Natural killer cell (primary cell): ENCODE data around the gene CAST. TPM values are rescaled to one million over a fixed set of nuclear protein-coding genes. Genes with fewer than 3 reads are reported as not detected.

Experiments
- ATAC-seq, 3 donors: fragments of 150-1000 bp in 2 of 3; fragments of 200-7000 bp in 1 of 3; cut with Tn5 transposase; 1 replicate in 1 of 3; 2 replicates in 2 of 3; pipeline ENCODE4 v1.10.0; 2021; ENCODE audit warnings: mild to moderate bottlenecking in 2 of 3, moderate library complexity in 2 of 3
- DNase-seq, 2 donors: peaks; one replicate each; pipeline versions ENCODE4 v3.0.0 to v3.0.0-alpha.2; 2013 to 2021; ENCODE audit warnings: mixed read lengths in 1 of 2
- H3K27ac ChIP-seq: one replicate; pipeline ENCODE4 v1.5.1; 2013; ENCODE audit warnings: mild to moderate bottlenecking, low read length
- H3K27me3 ChIP-seq: one replicate; pipeline ENCODE4 v1.6.1; 2013; ENCODE audit warnings: low read length; ENCODE audit not compliant: control insufficient read depth, insufficient read depth
- H3K36me3 ChIP-seq: one replicate; pipeline ENCODE4 v1.6.1; 2013; ENCODE audit warnings: low read length; ENCODE audit not compliant: control insufficient read depth, insufficient read depth
- H3K4me1 ChIP-seq: one replicate; pipeline ENCODE4 v1.6.1; 2013; ENCODE audit warnings: low read length; ENCODE audit not compliant: control insufficient read depth, insufficient read depth
- H3K4me3 ChIP-seq: one replicate; pipeline ENCODE4 v1.5.1; 2013; ENCODE audit warnings: low read length
- H3K9me3 ChIP-seq: one replicate; pipeline ENCODE4 v1.6.1; 2013; ENCODE audit warnings: low read length; ENCODE audit not compliant: control insufficient read depth, insufficient read depth
- H3K27ac Mint-ChIP-seq, 2 donors: one replicate each; pipeline ENCODE4 v1.8.0; 2022; ENCODE audit warnings: mild to moderate bottlenecking in 2 of 2, mixed read lengths in 2 of 2, moderate library complexity in 1 of 2
- H3K27me3 Mint-ChIP-seq, 2 donors: one replicate each; pipeline ENCODE4 v1.8.0; 2022; ENCODE audit warnings: low read depth in 2 of 2, mixed read lengths in 2 of 2
- H3K36me3 Mint-ChIP-seq: one replicate; pipeline ENCODE4 v1.8.0; 2022; ENCODE audit warnings: mixed read lengths
- H3K4me1 Mint-ChIP-seq, 2 donors: one replicate each; pipeline ENCODE4 v1.8.0; 2022; ENCODE audit warnings: mixed read lengths in 2 of 2
- H3K4me3 Mint-ChIP-seq: one replicate; pipeline ENCODE4 v1.8.0; 2022; ENCODE audit warnings: mild to moderate bottlenecking, moderate library complexity, mixed read lengths
- H3K9me3 Mint-ChIP-seq, 2 donors: one replicate each; pipeline ENCODE4 v1.8.0; 2022; ENCODE audit warnings: mixed read lengths in 2 of 2
- WGBS: methylation state at CpG from one replicate; pipeline ENCODE4 v1.1.7; 2013; ENCODE audit warnings: missing lambda C conversion rate; ENCODE audit not compliant: insufficient coverage; 5-methylcytosine and 5-hydroxymethylcytosine counted together
- intact Hi-C: fragments of 100-400 bp; cut with micrococcal nuclease; formaldehyde crosslinking; loops from one replicate; pipeline ENCODE4 v1.14.2; 2022
- total RNA-seq, 4 donors: library from RNA; stranded (reverse); fragments of 120-200 nt in 1 of 4; gene quantifications; one replicate each; pipeline versions ENCODE4 v1.2.3 to v1.2.4, GENCODE V29; 2013 to 2022
- TF ChIP-seq, protein P1 (sequence below): fragments of 200-600 bp; IDR thresholded peaks from one replicate; pipeline ENCODE4 v1.8.0; 2022; ENCODE audit warnings: antibody characterized with exemption

The CAST gene
- total RNA-seq, 3 donors from 2014 or later (not counting 1 experiment from before 2014, with no cell fraction given) = 364 to 414 (median 376) TPM

DNA sequence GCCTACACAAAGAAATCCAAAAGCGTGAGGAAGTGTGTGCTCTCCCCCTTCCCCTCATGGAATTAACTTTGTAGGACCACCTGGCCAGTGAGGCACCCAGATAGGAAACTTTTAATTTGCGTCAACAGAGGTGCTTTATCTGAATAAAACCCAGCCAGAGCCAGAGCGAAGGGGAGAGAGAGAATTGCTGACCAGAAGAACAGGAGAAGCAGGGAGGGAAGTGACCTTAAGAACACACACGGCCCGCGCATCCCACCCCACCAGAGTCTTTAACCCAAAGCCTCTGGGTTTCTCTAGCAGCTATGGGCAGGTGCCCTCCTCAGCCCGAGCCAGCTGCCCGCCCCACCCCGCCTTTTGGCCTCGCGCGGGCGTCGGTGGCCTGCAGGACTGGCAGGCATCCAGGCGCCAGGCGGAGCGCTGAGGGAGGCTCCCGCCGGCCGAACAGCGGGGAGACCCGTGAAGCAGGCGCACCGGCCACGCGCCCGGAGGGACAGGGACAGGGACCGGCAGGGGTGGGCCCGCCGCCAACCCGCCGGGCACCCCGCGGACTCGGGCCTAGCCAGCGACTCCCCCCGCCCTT lies 145.0 kb downstream of the CAST start:
- Mint-ChIP-seq H3K4me3 (peak overlapping the region; percentile 99), H3K4me1 (peaks cover 56 to 57% of the 10 kb centered on the region in 2 donors), H3K9me3 (no peaks in the 10 kb centered on the region), H3K27ac (peak overlapping the region; percentile 99), H3K27me3 (no peaks in the 10 kb centered on the region), H3K36me3 (no peaks in the 10 kb centered on the region)
- peaks cover 10% of the 10 kb centered on the region for H3K36me3 ChIP-seq
- under 1% methylated on average over 37 of the region's 37 CpGs for WGBS
- intact Hi-C loops = loop anchor here (2.0 to 5.0 kb wide), 5 partner anchors 70 to 356 kb away; partner anchors contain the start of genes CAST and ERAP2
- peak overlapping the region; percentile 93 for H3K27ac ChIP-seq
- H3K9me3 ChIP-seq = no peaks in the 10 kb centered on the region
- H3K4me3 ChIP-seq = peak overlapping the region; percentile 73
- no peak for ATAC-seq
- H3K27me3 ChIP-seq = no peaks in the 10 kb centered on the region
- H3K4me1 ChIP-seq = peaks cover 36% of the 10 kb centered on the region
- TF ChIP-seq, protein P1, sequence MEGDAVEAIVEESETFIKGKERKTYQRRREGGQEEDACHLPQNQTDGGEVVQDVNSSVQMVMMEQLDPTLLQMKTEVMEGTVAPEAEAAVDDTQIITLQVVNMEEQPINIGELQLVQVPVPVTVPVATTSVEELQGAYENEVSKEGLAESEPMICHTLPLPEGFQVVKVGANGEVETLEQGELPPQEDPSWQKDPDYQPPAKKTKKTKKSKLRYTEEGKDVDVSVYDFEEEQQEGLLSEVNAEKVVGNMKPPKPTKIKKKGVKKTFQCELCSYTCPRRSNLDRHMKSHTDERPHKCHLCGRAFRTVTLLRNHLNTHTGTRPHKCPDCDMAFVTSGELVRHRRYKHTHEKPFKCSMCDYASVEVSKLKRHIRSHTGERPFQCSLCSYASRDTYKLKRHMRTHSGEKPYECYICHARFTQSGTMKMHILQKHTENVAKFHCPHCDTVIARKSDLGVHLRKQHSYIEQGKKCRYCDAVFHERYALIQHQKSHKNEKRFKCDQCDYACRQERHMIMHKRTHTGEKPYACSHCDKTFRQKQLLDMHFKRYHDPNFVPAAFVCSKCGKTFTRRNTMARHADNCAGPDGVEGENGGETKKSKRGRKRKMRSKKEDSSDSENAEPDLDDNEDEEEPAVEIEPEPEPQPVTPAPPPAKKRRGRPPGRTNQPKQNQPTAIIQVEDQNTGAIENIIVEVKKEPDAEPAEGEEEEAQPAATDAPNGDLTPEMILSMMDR = no peak
- no peak for DNase-seq

DNA sequence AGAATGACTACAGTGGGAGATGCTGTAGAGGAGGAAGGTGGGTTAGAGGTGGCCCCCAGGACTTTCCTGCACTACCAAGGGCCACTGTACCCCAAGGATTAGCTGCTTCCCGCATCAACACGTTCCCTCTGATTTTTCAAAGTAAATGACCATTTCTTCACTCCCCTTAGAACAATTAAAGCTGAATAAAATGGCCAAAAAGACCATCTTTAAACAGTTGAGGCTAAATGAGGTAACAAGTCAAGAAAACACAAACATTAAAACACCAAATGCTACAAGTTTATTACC lies 146.3 kb downstream of the CAST start:
- H3K27ac Mint-ChIP-seq = peak overlapping the region; percentile 99
- no peak for DNase-seq
- peaks cover 44 to 46% of the 10 kb centered on the region in 2 donors for H3K4me1 Mint-ChIP-seq
- no peaks in the 10 kb centered on the region for H3K9me3 ChIP-seq
- H3K4me3 Mint-ChIP-seq = peak overlapping the region; percentile 99
- H3K36me3 ChIP-seq = no peaks in the 10 kb centered on the region
- TF ChIP-seq, protein P1 = no peak
- WGBS = 48% methylated on average over 2 of the region's 2 CpGs
- no peaks in the 10 kb centered on the region for H3K27me3 Mint-ChIP-seq
- no peaks in the 10 kb centered on the region for H3K9me3 Mint-ChIP-seq
- intact Hi-C loops = loop anchor here (1.0 to 5.0 kb wide), 4 partner anchors 8 to 146 kb away; partner anchors contain the start of genes CAST and ERAP2
- H3K4me1 ChIP-seq = peaks cover 30% of the 10 kb centered on the region
- no peaks in the 10 kb centered on the region for H3K27me3 ChIP-seq
- ATAC-seq = no peak
- peak overlapping the region; percentile 93 for H3K27ac ChIP-seq
- H3K4me3 ChIP-seq = peak overlapping the region; percentile 73
- H3K36me3 Mint-ChIP-seq = no peaks in the 10 kb centered on the region

DNA sequence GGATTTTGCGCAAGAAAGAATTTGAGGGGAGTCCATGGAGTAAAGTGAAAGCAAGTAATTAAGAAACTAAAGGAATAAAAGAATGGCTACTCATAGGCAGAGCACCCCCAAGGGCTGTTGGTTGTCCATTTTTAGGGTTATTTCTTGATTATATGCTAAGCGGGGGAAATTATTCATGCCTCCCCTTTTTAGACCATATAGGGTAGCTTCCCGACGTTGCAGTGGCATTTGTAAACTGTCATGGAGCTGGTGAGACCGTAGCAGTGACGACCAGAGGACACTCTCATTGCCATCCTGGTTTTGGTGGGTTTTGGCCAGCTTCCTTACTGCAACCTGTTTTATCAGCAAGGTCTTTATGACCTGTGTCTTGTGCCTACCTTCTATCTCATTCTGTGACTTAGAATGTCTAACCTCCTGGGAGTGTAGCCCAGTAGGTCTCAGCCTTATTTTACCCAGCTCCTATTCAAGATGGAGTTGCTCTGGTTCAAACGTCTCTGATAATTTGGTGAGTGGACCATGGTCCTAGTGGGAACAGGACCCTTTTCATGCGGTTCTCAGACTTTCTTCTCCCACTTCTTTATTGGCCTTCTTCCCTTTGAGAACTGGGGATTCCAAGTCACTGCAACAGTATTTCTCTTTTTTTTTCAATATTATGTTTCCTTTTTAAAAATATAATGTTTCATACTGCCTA lies 146.8 kb downstream of the CAST start:
- ATAC-seq (no peak), DNase-seq (no peak)
- TF ChIP-seq, protein P1 = no peak
- intact Hi-C loops = loop anchor here (1.0 to 5.0 kb wide), 4 partner anchors 7 to 147 kb away; partner anchors contain the start of genes CAST and ERAP2
- H3K4me1 Mint-ChIP-seq = peaks cover 39 to 42% of the 10 kb centered on the region in 2 donors
- H3K27ac Mint-ChIP-seq = peak overlapping the region; percentile 99
- Histone ChIP-seq H3K36me3 (no peaks in the 10 kb centered on the region), H3K27ac (peak overlapping the region; percentile 93), H3K9me3 (no peaks in the 10 kb centered on the region), H3K4me3 (no peak overlapping the region), H3K4me1 (peaks cover 28% of the 10 kb centered on the region), H3K27me3 (no peaks in the 10 kb centered on the region)
- H3K4me3 Mint-ChIP-seq = peak overlapping the region; percentile 99
- no peaks in the 10 kb centered on the region for H3K36me3 Mint-ChIP-seq
- H3K9me3 Mint-ChIP-seq = no peaks in the 10 kb centered on the region
- H3K27me3 Mint-ChIP-seq = no peaks in the 10 kb centered on the region
- 93% methylated on average over 8 of the region's 8 CpGs for WGBS
